ENCODE results near the gene CD4.
A peak's percentile ranks its signal among the peaks of the same experiment; 100 is the strongest.

CD4 gene

GRCh38 chr12:6821591-6822425 lies 32.5 kb downstream of the CD4 start, which contains the start of gene GPR162 (continued):
- TF ChIP-seq, protein P1, sequence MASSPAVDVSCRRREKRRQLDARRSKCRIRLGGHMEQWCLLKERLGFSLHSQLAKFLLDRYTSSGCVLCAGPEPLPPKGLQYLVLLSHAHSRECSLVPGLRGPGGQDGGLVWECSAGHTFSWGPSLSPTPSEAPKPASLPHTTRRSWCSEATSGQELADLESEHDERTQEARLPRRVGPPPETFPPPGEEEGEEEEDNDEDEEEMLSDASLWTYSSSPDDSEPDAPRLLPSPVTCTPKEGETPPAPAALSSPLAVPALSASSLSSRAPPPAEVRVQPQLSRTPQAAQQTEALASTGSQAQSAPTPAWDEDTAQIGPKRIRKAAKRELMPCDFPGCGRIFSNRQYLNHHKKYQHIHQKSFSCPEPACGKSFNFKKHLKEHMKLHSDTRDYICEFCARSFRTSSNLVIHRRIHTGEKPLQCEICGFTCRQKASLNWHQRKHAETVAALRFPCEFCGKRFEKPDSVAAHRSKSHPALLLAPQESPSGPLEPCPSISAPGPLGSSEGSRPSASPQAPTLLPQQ (tag by site-specific recombination; IDR thresholded peaks at IDR 0.05), result no peak
- TF ChIP-seq HOXA7 (CRISPR knock-in tag; IDR thresholded peaks at IDR 0.05; ENCODE audit: borderline replicate concordance) (no peak), ZFHX2 (tag by site-specific recombination; conservative IDR thresholded peaks at IDR 0.05) (peak; percentile 77), KLF8 (tag by site-specific recombination; IDR thresholded peaks at IDR 0.05) (peak; percentile 16; the same call in 1 of the 2 replicates), ZBTB8A (tag by site-specific recombination; IDR thresholded peaks at IDR 0.05) (peak; percentile 24; the same call in 1 of the 2 replicates), ZBTB48 (tag by site-specific recombination; IDR thresholded peaks at IDR 0.05) (peak; percentile 94), KLF9 (tag by site-specific recombination; IDR thresholded peaks at IDR 0.05; ENCODE audit: low read depth) (0 out of 2 replicates have a peak, but pooled peaks have one; percentile 8), ZBTB17 (tag by site-specific recombination; IDR thresholded peaks at IDR 0.05) (0 out of 2 replicates have a peak, but pooled peaks have one; percentile 24), SP2 (tag by site-specific recombination; IDR thresholded peaks at IDR 0.05) (peak; percentile 47), ZNF341 (tag by site-specific recombination; IDR thresholded peaks at IDR 0.05; ENCODE audit: low read depth) (peak; percentile 65; the same call in 1 of the 2 replicates), ZBTB26 (tag by site-specific recombination; optimal IDR thresholded peaks at IDR 0.05) (peak; percentile 37), ZBTB20 (tag by site-specific recombination; IDR thresholded peaks at IDR 0.05) (peak; percentile 44; the same call in 1 of the 2 replicates)
- TF ChIP-seq, protein P2, sequence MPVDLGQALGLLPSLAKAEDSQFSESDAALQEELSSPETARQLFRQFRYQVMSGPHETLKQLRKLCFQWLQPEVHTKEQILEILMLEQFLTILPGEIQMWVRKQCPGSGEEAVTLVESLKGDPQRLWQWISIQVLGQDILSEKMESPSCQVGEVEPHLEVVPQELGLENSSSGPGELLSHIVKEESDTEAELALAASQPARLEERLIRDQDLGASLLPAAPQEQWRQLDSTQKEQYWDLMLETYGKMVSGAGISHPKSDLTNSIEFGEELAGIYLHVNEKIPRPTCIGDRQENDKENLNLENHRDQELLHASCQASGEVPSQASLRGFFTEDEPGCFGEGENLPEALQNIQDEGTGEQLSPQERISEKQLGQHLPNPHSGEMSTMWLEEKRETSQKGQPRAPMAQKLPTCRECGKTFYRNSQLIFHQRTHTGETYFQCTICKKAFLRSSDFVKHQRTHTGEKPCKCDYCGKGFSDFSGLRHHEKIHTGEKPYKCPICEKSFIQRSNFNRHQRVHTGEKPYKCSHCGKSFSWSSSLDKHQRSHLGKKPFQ (tag by site-specific recombination; IDR thresholded peaks at IDR 0.05), result no peak
- TF ChIP-seq, protein P3, sequence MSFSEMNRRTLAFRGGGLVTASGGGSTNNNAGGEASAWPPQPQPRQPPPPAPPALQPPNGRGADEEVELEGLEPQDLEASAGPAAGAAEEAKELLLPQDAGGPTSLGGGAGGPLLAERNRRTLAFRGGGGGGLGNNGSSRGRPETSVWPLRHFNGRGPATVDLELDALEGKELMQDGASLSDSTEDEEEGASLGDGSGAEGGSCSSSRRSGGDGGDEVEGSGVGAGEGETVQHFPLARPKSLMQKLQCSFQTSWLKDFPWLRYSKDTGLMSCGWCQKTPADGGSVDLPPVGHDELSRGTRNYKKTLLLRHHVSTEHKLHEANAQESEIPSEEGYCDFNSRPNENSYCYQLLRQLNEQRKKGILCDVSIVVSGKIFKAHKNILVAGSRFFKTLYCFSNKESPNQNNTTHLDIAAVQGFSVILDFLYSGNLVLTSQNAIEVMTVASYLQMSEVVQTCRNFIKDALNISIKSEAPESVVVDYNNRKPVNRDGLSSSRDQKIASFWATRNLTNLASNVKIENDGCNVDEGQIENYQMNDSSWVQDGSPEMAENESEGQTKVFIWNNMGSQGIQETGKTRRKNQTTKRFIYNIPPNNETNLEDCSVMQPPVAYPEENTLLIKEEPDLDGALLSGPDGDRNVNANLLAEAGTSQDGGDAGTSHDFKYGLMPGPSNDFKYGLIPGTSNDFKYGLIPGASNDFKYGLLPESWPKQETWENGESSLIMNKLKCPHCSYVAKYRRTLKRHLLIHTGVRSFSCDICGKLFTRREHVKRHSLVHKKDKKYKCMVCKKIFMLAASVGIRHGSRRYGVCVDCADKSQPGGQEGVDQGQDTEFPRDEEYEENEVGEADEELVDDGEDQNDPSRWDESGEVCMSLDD (tag by site-specific recombination; IDR thresholded peaks at IDR 0.05), result peak; percentile 72
- TF ChIP-seq, protein P4, sequence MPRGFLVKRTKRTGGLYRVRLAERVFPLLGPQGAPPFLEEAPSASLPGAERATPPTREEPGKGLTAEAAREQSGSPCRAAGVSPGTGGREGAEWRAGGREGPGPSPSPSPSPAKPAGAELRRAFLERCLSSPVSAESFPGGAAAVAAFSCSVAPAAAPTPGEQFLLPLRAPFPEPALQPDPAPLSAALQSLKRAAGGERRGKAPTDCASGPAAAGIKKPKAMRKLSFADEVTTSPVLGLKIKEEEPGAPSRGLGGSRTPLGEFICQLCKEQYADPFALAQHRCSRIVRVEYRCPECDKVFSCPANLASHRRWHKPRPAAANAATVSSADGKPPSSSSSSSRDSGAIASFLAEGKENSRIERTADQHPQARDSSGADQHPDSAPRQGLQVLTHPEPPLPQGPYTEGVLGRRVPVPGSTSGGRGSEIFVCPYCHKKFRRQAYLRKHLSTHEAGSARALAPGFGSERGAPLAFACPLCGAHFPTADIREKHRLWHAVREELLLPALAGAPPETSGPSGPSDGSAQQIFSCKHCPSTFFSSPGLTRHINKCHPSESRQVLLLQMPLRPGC (tag by site-specific recombination; IDR thresholded peaks at IDR 0.05), result no peak
